HepG2 (cell line): ENCODE results near the gene MYOZ1. TPM values are rescaled to one million over a fixed set of nuclear protein-coding genes. Genes with fewer than 3 reads are reported as not detected.
A peak's percentile ranks its signal among the peaks of the same experiment; 100 is the strongest.

ENCODE experiments used
- DR1 ChIP-seq: sonication (generic); formaldehyde crosslinking; IDR thresholded peaks from 2 replicates; pipeline ENCODE4 v1.8.0; 2021; ENCODE audit warnings: mild to moderate bottlenecking, missing genetic modification reagents, inconsistent platforms
- NFATC3 ChIP-seq: sonication (generic); formaldehyde crosslinking; IDR thresholded peaks from 2 replicates; pipeline ENCODE4 v1.5.1; 2020; ENCODE audit warnings: mild to moderate bottlenecking, missing genetic modification reagents
- RELA ChIP-seq: sonication (generic); formaldehyde crosslinking; IDR thresholded peaks from 2 replicates; pipeline ENCODE4 v1.4.0; 2020; ENCODE audit warnings: missing genetic modification reagents
- RFX1 ChIP-seq: fragments of 450-650 bp; IDR thresholded peaks from 2 replicates; pipeline ENCODE4 v1.6.1; 2017
- SMAD1 ChIP-seq: sonication (generic); formaldehyde crosslinking; IDR thresholded peaks from 2 replicates; pipeline ENCODE4 v1.4.0; 2020; ENCODE audit warnings: missing genetic modification reagents, low read depth, mild to moderate bottlenecking, borderline replicate concordance
- ZBTB3 ChIP-seq: sonication (generic); formaldehyde crosslinking; IDR thresholded peaks from 2 replicates; pipeline ENCODE4 v1.4.0; 2020; ENCODE audit warnings: low read depth, mild to moderate bottlenecking, moderate library complexity, missing genetic modification reagents, borderline replicate concordance
- ZBTB42 ChIP-seq: sonication (generic); formaldehyde crosslinking; IDR thresholded peaks from 2 replicates; pipeline ENCODE4 v1.5.0; 2020; ENCODE audit warnings: mild to moderate bottlenecking, missing genetic modification reagents
- ZBTB7B ChIP-seq: sonication (generic); formaldehyde crosslinking; IDR thresholded peaks from 2 replicates; pipeline ENCODE4 v1.4.0; 2020; ENCODE audit warnings: missing genetic modification reagents
- ZNF12 ChIP-seq: sonication (generic); formaldehyde crosslinking; IDR thresholded peaks from 2 replicates; pipeline ENCODE4 v1.5.0; 2020; ENCODE audit warnings: missing genetic modification reagents
- ZNF20 ChIP-seq: sonication (generic); formaldehyde crosslinking; IDR thresholded peaks from 2 replicates; pipeline ENCODE4 v1.4.0; 2020; ENCODE audit warnings: mild to moderate bottlenecking, moderate library complexity, missing genetic modification reagents
- ZNF331 ChIP-seq: sonication (generic); formaldehyde crosslinking; IDR thresholded peaks from 2 replicates; pipeline ENCODE4 v1.4.0; 2020; ENCODE audit warnings: missing genetic modification reagents
- ZNF781 ChIP-seq: sonication (generic); formaldehyde crosslinking; IDR thresholded peaks from 2 replicates; pipeline ENCODE4 v1.5.1; 2020; ENCODE audit warnings: borderline replicate concordance, mild to moderate bottlenecking, missing genetic modification reagents; ENCODE audit errors: not compliant biosample characterization
- ZNF841 ChIP-seq: sonication (generic); formaldehyde crosslinking; IDR thresholded peaks from 2 replicates; pipeline ENCODE4 v1.8.1; 2023; ENCODE audit warnings: missing genetic modification reagents, borderline replicate concordance
- ZNF850 ChIP-seq: sonication (generic); formaldehyde crosslinking; conservative IDR thresholded peaks from 2 replicates; pipeline ENCODE4 v1.9.0; 2021; ENCODE audit warnings: mild to moderate bottlenecking, missing genetic modification reagents
- polyA plus RNA-seq, 8 experiments: library from polyadenylated mRNA; depleted of rRNA in 3 of 8; stranded (reverse) in 7 of 8; unstranded in 1 of 8; fragments of >200 nt; fragmentation: Illumina TruSeq in 4 of 8; extraction: Trizol in 4 of 8; gene quantifications; 2 replicates each; pipeline versions ENCODE4 v1.2.1 to v1.2.3, GENCODE V29; 2011 to 2016; ENCODE audit warnings: low read depth in 4 of 8, missing spikeins in 1 of 8, mixed read lengths in 1 of 8; ENCODE audit not compliant: insufficient read depth in 1 of 8
- total RNA-seq, 5 experiments: library from RNA; depleted of rRNA; stranded (reverse); fragments of >200 nt; fragmentation: Illumina TruSeq; extraction: Trizol; gene quantifications; 2 replicates each; pipeline ENCODE4 v1.2.3, GENCODE V29; 2016; ENCODE audit warnings: low read depth in 1 of 5
- TF ChIP-seq, protein P1 (sequence below): fragments of 450-650 bp; IDR thresholded peaks from 2 replicates; pipeline ENCODE4 v1.6.1; 2016
- TF ChIP-seq, protein P2 (sequence below): sonication (generic); formaldehyde crosslinking; IDR thresholded peaks from 2 replicates; pipeline ENCODE4 v1.4.0; 2020; ENCODE audit warnings: missing genetic modification reagents, mild to moderate bottlenecking, borderline replicate concordance
- TF ChIP-seq, protein P3 (sequence below): sonication (generic); formaldehyde crosslinking; IDR thresholded peaks from 2 replicates; pipeline ENCODE4 v1.5.0; 2020; ENCODE audit warnings: mild to moderate bottlenecking, missing genetic modification reagents
- TF ChIP-seq, protein P4 (sequence below): sonication (generic); formaldehyde crosslinking; IDR thresholded peaks from 2 replicates; pipeline ENCODE4 v1.4.0; 2020; ENCODE audit warnings: mild to moderate bottlenecking, missing genetic modification reagents
- TF ChIP-seq, protein P5 (sequence below): IDR thresholded peaks from 2 replicates; pipeline ENCODE4 v1.6.1; 2018; ENCODE audit warnings: missing genetic modification reagents, mild to moderate bottlenecking, missing compliant biosample characterization
- TF ChIP-seq, protein P6 (sequence below): sonication (generic); formaldehyde crosslinking; IDR thresholded peaks from 2 replicates; pipeline ENCODE4 v1.4.0; 2020; ENCODE audit warnings: missing genetic modification reagents

MYOZ1 gene
- total and polyA plus RNA-seq, 2 of the 13 experiments (the other 11 are each of a cell fraction or from before 2014, with no cell fraction given) = not detected

DNA sequence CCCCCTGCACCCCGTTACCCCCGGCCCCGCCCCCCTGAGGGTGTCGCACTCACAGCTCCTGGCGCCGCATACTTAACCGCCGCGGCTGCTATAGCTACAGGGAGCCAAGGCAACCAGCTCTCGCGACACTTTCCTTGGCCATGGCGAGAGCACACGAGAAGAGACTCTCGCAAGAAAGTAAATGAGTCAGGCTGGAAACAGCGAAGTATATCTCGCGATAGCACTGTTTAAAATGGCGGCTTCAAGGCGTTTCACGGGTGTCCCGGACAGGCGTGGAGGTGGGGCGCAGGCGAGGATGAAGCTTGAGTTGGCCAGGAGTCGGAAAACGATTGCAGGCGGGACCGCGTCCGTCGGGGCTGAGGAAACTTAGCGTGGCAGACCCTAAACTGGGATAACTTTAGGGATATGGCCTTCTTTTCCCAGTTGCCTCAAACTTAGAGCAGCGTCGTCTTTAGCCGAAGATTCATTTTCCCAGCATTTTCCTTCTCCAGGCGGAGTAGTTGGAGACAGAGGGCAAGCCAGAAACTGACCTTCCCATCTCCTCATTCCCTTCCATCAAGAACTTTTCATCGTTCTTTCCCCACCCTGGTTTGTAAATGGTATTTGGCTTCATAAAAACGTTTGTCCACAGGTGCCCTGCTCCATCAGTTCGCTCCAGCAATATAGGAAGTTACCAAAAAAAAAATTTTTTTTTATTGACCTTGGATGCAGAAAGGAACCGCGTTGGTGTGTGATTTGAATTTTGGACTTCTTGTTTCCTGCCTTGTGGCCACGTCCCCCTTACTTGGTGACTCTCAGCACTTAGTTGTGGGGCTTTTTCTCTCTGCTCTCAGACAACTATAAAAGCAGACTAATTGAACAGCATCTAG is 15.2 kb downstream of the MYOZ1 start (continued):
- TF ChIP-seq ZNF20 (no peak), DR1 (no peak; the same call in 1 of the 2 replicates), SMAD1 (no peak), ZNF331 (no peak), ZNF841 (CRISPR knock-in tag) (no peak), ZNF781 (CRISPR knock-in tag) (peak; percentile 58), ZBTB42 (no peak), ZNF850 (CRISPR knock-in tag) (no peak), ZBTB3 (CRISPR knock-in tag) (no peak), RELA (CRISPR knock-in tag) (no peak), NFATC3 (CRISPR knock-in tag) (no peak), ZNF12 (no peak), ZBTB7B (no peak), RFX1 (peak; percentile 89)
- TF ChIP-seq, protein P1, sequence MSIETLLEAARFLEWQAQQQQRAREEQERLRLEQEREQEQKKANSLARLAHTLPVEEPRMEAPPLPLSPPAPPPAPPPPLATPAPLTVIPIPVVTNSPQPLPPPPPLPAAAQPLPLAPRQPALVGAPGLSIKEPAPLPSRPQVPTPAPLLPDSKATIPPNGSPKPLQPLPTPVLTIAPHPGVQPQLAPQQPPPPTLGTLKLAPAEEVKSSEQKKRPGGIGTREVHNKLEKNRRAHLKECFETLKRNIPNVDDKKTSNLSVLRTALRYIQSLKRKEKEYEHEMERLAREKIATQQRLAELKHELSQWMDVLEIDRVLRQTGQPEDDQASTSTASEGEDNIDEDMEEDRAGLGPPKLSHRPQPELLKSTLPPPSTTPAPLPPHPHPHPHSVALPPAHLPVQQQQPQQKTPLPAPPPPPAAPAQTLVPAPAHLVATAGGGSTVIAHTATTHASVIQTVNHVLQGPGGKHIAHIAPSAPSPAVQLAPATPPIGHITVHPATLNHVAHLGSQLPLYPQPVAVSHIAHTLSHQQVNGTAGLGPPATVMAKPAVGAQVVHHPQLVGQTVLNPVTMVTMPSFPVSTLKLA = 0 out of 2 replicates have a peak, but pooled peaks have one; percentile 13
- TF ChIP-seq, protein P2, sequence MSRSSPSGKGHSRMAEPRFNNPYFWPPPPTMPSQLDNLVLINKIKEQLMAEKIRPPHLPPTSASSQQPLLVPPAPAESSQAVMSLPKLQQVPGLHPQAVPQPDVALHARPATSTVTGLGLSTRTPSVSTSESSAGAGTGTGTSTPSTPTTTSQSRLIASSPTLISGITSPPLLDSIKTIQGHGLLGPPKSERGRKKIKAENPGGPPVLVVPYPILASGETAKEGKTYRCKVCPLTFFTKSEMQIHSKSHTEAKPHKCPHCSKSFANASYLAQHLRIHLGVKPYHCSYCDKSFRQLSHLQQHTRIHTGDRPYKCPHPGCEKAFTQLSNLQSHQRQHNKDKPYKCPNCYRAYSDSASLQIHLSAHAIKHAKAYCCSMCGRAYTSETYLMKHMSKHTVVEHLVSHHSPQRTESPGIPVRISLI = peak; percentile 20; the same call in 1 of the 2 replicates
- TF ChIP-seq, protein P3, sequence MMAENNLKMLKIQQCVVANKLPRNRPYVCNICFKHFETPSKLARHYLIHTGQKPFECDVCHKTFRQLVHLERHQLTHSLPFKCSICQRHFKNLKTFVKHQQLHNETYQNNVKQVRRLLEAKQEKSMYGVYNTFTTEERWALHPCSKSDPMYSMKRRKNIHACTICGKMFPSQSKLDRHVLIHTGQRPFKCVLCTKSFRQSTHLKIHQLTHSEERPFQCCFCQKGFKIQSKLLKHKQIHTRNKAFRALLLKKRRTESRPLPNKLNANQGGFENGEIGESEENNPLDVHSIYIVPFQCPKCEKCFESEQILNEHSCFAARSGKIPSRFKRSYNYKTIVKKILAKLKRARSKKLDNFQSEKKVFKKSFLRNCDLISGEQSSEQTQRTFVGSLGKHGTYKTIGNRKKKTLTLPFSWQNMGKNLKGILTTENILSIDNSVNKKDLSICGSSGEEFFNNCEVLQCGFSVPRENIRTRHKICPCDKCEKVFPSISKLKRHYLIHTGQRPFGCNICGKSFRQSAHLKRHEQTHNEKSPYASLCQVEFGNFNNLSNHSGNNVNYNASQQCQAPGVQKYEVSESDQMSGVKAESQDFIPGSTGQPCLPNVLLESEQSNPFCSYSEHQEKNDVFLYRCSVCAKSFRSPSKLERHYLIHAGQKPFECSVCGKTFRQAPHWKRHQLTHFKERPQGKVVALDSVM (CRISPR knock-in tag) = no peak
- TF ChIP-seq, protein P4, sequence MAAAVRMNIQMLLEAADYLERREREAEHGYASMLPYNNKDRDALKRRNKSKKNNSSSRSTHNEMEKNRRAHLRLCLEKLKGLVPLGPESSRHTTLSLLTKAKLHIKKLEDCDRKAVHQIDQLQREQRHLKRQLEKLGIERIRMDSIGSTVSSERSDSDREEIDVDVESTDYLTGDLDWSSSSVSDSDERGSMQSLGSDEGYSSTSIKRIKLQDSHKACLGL (CRISPR knock-in tag) = no peak
- TF ChIP-seq, protein P5, sequence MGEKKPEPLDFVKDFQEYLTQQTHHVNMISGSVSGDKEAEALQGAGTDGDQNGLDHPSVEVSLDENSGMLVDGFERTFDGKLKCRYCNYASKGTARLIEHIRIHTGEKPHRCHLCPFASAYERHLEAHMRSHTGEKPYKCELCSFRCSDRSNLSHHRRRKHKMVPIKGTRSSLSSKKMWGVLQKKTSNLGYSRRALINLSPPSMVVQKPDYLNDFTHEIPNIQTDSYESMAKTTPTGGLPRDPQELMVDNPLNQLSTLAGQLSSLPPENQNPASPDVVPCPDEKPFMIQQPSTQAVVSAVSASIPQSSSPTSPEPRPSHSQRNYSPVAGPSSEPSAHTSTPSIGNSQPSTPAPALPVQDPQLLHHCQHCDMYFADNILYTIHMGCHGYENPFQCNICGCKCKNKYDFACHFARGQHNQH (CRISPR knock-in tag) = 0 out of 2 replicates have a peak, but pooled peaks have one; percentile 69
- TF ChIP-seq, protein P6, sequence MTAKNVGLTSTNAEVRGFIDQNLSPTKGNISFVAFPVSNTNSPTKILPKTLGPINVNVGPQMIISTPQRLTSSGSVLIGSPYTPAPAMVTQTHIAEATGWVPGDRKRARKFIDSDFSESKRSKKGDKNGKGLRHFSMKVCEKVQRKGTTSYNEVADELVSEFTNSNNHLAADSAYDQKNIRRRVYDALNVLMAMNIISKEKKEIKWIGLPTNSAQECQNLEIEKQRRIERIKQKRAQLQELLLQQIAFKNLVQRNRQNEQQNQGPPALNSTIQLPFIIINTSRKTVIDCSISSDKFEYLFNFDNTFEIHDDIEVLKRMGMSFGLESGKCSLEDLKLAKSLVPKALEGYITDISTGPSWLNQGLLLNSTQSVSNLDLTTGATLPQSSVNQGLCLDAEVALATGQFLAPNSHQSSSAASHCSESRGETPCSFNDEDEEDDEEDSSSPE (CRISPR knock-in tag) = no peak
